ENCODE results near the gene ORM1.
"Not testable (repeated sequence)": the region's sequence is repeated elsewhere in the genome, so short reads cannot be mapped to it uniquely, and the experiment has no call there.

Gene ORM1

GRCh38 chr9:114315723-114316363 is 7.1 kb upstream of the ORM1 start:
- no peak for DNase-seq
- in situ Hi-C loops (cut with HindIII; ENCODE audit: low pct_ligation_motif_present, low pct_unique_long_range_greater_than_20kb, low sequenced_read_pairs): no loop called here

- DNase-seq: no peak
- in situ Hi-C loops (cut with HindIII; ENCODE audit: low pct_ligation_motif_present, low pct_unique_long_range_greater_than_20kb, low sequenced_read_pairs): no loop called here
Measured at GRCh38 chr9:114316605-114317230, 6.2 kb upstream of the ORM1 start.

GRCh38 chr9:114317665-114318357 is 5.1 kb upstream of the ORM1 start:
- no peak for DNase-seq
- in situ Hi-C loops (cut with HindIII; ENCODE audit: low pct_ligation_motif_present, low pct_unique_long_range_greater_than_20kb, low sequenced_read_pairs): no loop called here

GRCh38 chr9:114318416-114318815 is 4.5 kb upstream of the ORM1 start:
- in situ Hi-C loops (cut with HindIII; ENCODE audit: low pct_ligation_motif_present, low pct_unique_long_range_greater_than_20kb, low sequenced_read_pairs): no loop called here

GRCh38 chr9:114319147-114319546 is 3.8 kb upstream of the ORM1 start:
- no peak for DNase-seq
- in situ Hi-C loops (cut with HindIII; ENCODE audit: low pct_ligation_motif_present, low pct_unique_long_range_greater_than_20kb, low sequenced_read_pairs): no loop called here

More at GRCh38 chr9:114318416-114318815, 4.5 kb upstream of the ORM1 start:
- no peak for DNase-seq

GRCh38 chr9:114320710-114321109 is 2.2 kb upstream of the ORM1 start:
- in situ Hi-C loops (cut with HindIII; ENCODE audit: low pct_ligation_motif_present, low pct_unique_long_range_greater_than_20kb, low sequenced_read_pairs): not testable (repeated sequence)
- peak; percentile 17 for DNase-seq

GRCh38 chr9:114321759-114322158 is 1.1 kb upstream of the ORM1 start:
- peak; percentile 10 for DNase-seq
- in situ Hi-C loops (cut with HindIII; ENCODE audit: low pct_ligation_motif_present, low pct_unique_long_range_greater_than_20kb, low sequenced_read_pairs): no loop called here

GRCh38 chr9:114322160-114322818 is 609 bp upstream of the ORM1 start:
- DNase-seq; in situ Hi-C loops (cut with HindIII; ENCODE audit: low pct_ligation_motif_present, low pct_unique_long_range_greater_than_20kb, low sequenced_read_pairs): not testable (repeated sequence)

GRCh38 chr9:114323849-114324248 is 951 bp downstream of the ORM1 start:
- DNase-seq; in situ Hi-C loops (cut with HindIII; ENCODE audit: low pct_ligation_motif_present, low pct_unique_long_range_greater_than_20kb, low sequenced_read_pairs): not testable (repeated sequence)

GRCh38 chr9:114324492-114324891 is 1.6 kb downstream of the ORM1 start:
- in situ Hi-C loops (cut with HindIII; ENCODE audit: low pct_ligation_motif_present, low pct_unique_long_range_greater_than_20kb, low sequenced_read_pairs): no loop called here
- no peak for DNase-seq

- in situ Hi-C loops (cut with HindIII; ENCODE audit: low pct_ligation_motif_present, low pct_unique_long_range_greater_than_20kb, low sequenced_read_pairs); DNase-seq: not testable (repeated sequence)
Measured at GRCh38 chr9:114324965-114325364, 2.1 kb downstream of the ORM1 start.

- DNase-seq; in situ Hi-C loops (cut with HindIII; ENCODE audit: low pct_ligation_motif_present, low pct_unique_long_range_greater_than_20kb, low sequenced_read_pairs): not testable (repeated sequence)
Measured at GRCh38 chr9:114325684-114326254, 2.9 kb downstream of the ORM1 start.

GRCh38 chr9:114327749-114328148 is 4.9 kb downstream of the ORM1 start:
- DNase-seq: no peak
- in situ Hi-C loops (cut with HindIII; ENCODE audit: low pct_ligation_motif_present, low pct_unique_long_range_greater_than_20kb, low sequenced_read_pairs): no loop called here

- DNase-seq; in situ Hi-C loops (cut with HindIII; ENCODE audit: low pct_ligation_motif_present, low pct_unique_long_range_greater_than_20kb, low sequenced_read_pairs): not testable (repeated sequence)
Measured at GRCh38 chr9:114328357-114328820, 5.5 kb downstream of the ORM1 start.

- DNase-seq; in situ Hi-C loops (cut with HindIII; ENCODE audit: low pct_ligation_motif_present, low pct_unique_long_range_greater_than_20kb, low sequenced_read_pairs): not testable (repeated sequence)
Measured at GRCh38 chr9:114328937-114329624, 6.2 kb downstream of the ORM1 start.

GRCh38 chr9:114329625-114330022 is 6.7 kb downstream of the ORM1 start, which contains the start of gene ORM2:
TSS of gene ORM2 (plus strand) at chr9:114329869. CDS start at chr9:114329905, 36 bp downstream.
- DNase-seq; in situ Hi-C loops (cut with HindIII; ENCODE audit: low pct_ligation_motif_present, low pct_unique_long_range_greater_than_20kb, low sequenced_read_pairs): not testable (repeated sequence)

GRCh38 chr9:114330636-114331035 is 7.7 kb downstream of the ORM1 start:
- DNase-seq: no peak
- in situ Hi-C loops (cut with HindIII; ENCODE audit: low pct_ligation_motif_present, low pct_unique_long_range_greater_than_20kb, low sequenced_read_pairs): no loop called here
